Stimulated activated CD4-positive, alpha-beta T cell treated with anti-CD3 and anti-CD28 coated beads, TNF-alpha, amount 100 ng/mL, for 4 hours (primary cell): ENCODE measurements around the gene EML2.

Source experiments
- DNase-seq, 3 experiments: peaks; one replicate each; pipeline ENCODE4 v3.0.0-alpha.2; 2020; ENCODE audit warnings: low read depth in 3 of 3

Gene EML2

GRCh38 chr19:45589768-45590167, 49.4 kb downstream of the EML2 start:
- DNase-seq = no peak

GRCh38 chr19:45587873-45588272, 51.3 kb downstream of the EML2 start:
- DNase-seq = no peak

GRCh38 chr19:45585158-45585577, 54.0 kb downstream of the EML2 start:
- no peak for DNase-seq

GRCh38 chr19:45584332-45585157, 54.7 kb downstream of the EML2 start, which contains the start of gene OPA3:
Gene OPA3, minus strand, starts transcription at chr19:45584802. Its CDS starts 38 bp downstream, at chr19:45584764.
- DNase-seq = peak; percentile 95 to 99 (median 98)

GRCh38 chr19:45581576-45581975, 57.6 kb downstream of the EML2 start:
- DNase-seq = no peak

GRCh38 chr19:45578861-45579260, 60.3 kb downstream of the EML2 start:
- DNase-seq = no peak

GRCh38 chr19:45577111-45577905, 61.9 kb downstream of the EML2 start:
- DNase-seq = no peak

- no peak for DNase-seq
Measured at GRCh38 chr19:45576682-45577081, 62.5 kb downstream of the EML2 start.

GRCh38 chr19:45575216-45575615, 64.0 kb downstream of the EML2 start:
- no peak for DNase-seq

- DNase-seq = no peak
Measured at GRCh38 chr19:45574526-45574925, 64.7 kb downstream of the EML2 start.

- DNase-seq = no peak
Measured at GRCh38 chr19:45571457-45572220, 67.6 kb downstream of the EML2 start.

GRCh38 chr19:45569619-45570421, 69.4 kb downstream of the EML2 start:
- DNase-seq = peak in 2 of 3 experiments; percentile 18 to 21

GRCh38 chr19:45568732-45569131, 70.5 kb downstream of the EML2 start:
- DNase-seq = no peak

- no peak for DNase-seq
Measured at GRCh38 chr19:45567609-45568008, 71.6 kb downstream of the EML2 start.

- no peak for DNase-seq
Measured at GRCh38 chr19:45564131-45564780, 74.9 kb downstream of the EML2 start.

- no peak for DNase-seq
Measured at GRCh38 chr19:45560686-45561085, 78.5 kb downstream of the EML2 start.

GRCh38 chr19:45560038-45560437, 79.2 kb downstream of the EML2 start:
- DNase-seq = no peak
